G401 (cell line): ENCODE results near the gene HOXC5. TPM values are rescaled to one million over a fixed set of nuclear protein-coding genes. Genes with fewer than 3 reads are reported as not detected.
"Not testable (repeated sequence)": the region's sequence is repeated elsewhere in the genome, so short reads cannot be mapped to it uniquely, and the experiment has no call there.

Experiments used
- DNase-seq: peaks from one replicate; pipeline ENCODE4 v3.0.0-alpha.2; 2015; ENCODE audit warnings: low spot score
- in situ Hi-C: cut with HindIII; loops from 2 replicates; pipeline ENCODE4 v1.10.0; 2016; ENCODE audit warnings: low sequenced_read_pairs, mixed read lengths
- total RNA-seq: library from RNA; depleted of rRNA; stranded (reverse); fragments of >200 nt; shearing (Covaris generic); gene quantifications from 2 replicates; pipeline ENCODE4 v1.2.3, GENCODE V29; 2014; rRNA removed

HOXC5 gene
- total RNA-seq, 1 experiment from 2014 or later: not detected

DNA sequence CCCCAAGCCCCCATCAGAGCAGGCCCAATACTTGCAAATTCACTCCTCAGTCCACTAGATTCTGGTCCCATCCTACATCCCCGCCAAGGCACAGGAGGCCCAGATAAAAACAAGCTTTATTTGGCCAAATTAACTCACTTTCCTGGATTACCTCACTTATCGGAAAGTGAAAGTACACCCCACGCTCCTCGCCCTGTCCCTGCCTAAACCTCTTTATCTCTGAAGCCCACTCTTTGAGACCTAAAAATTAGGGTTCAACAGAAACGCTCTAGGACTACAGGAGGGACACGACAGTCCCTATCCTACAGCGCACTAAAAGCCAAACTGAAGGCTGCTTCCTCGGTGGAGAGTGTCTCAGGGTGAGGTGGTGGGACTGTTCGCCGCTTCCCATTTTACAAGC, 45.0 kb downstream of the HOXC5 start:
- in situ Hi-C loops: not testable (repeated sequence)

DNA sequence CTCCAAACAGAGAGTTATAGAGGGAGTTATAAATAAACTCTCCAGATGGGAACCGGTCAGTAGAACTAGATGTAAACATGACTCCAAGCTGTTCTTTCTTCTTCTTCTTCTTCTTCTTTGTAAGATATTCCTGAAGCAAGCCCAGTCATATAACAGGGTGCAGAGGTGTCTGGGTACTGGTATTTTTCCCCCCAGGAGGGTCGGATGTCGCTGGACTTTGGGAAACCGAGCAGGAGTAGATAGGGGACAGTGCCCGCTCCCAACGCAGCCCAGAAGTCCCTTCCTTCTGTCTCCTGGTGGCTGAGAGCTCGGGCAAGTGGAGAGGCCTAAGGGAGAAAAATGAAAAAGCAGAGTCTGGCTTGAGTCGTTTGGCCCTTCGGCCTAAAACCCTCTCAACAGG, 46.3 kb downstream of the HOXC5 start:
- in situ Hi-C loops: not testable (repeated sequence)

More for the DNA sequence above, 45.0 kb downstream of the HOXC5 start:
- not testable (repeated sequence) for DNase-seq

DNA sequence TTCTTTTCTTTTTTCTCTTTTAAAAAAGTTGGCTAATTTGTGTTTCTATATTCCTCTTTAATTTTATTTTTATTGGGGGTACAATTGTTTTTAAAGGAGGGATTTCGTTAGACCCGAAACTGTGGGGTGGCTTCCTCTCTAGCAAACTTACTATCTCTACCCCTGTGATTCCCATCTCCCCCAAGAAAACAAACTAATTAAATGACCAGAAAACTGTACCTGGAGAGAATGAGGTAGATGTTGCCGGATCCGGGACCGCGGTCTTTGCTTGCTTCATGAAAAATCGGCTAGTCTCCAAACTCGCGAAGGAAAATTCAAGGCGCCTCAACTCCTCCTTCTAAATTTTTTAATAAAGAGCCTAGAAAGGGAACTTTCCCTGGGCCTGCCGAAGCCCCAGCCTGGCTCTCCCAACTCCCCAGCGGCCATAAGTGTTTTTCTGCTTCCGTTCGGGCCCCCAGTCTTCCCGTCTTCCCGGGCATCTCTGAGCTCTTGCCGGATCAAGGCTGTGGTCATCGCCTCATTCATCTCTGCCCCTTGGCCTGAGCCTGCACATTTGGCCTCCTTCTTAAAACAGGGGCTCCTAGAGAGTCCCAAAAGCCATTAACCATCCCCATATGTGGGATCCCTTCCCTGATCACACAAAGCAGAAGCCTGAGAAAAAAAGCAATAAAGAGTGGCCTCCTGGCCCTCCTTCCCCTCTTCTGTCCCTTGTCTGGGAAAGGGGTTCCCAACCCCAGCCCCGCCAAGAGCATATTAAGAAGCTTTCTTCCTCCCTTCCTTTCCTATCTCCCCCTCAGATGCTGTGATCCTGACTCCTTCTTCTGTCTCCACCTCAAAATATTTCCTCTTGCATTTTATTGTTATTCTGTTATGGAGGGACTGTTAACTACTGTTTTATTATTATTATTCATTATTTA, 47.4 kb downstream of the HOXC5 start:
- DNase-seq, in situ Hi-C loops: not testable (repeated sequence)

More for the DNA sequence above, 46.3 kb downstream of the HOXC5 start:
- not testable (repeated sequence) for DNase-seq

DNA sequence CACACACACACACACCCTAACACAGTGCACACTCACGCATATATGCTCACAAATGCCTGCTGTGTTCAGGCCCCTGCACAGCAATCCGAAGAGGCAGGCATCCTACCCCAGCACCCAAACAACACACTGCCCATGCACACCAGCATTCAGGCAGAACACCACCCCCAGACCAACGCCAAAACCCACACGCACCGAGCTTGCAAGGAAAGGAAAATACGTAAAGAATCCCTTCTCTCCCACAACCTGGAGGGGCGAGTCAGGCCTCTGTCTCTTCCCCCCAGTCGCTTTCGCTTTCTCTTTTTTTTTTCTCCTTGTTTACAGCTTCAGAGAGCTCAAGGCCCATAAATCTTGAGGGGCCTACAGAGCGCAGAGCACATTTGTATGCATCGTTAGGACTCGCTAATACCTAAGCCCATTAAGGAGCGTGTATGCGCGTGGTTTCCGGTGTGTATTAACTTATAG, 48.2 kb downstream of the HOXC5 start:
- DNase-seq, in situ Hi-C loops: not testable (repeated sequence)

DNA sequence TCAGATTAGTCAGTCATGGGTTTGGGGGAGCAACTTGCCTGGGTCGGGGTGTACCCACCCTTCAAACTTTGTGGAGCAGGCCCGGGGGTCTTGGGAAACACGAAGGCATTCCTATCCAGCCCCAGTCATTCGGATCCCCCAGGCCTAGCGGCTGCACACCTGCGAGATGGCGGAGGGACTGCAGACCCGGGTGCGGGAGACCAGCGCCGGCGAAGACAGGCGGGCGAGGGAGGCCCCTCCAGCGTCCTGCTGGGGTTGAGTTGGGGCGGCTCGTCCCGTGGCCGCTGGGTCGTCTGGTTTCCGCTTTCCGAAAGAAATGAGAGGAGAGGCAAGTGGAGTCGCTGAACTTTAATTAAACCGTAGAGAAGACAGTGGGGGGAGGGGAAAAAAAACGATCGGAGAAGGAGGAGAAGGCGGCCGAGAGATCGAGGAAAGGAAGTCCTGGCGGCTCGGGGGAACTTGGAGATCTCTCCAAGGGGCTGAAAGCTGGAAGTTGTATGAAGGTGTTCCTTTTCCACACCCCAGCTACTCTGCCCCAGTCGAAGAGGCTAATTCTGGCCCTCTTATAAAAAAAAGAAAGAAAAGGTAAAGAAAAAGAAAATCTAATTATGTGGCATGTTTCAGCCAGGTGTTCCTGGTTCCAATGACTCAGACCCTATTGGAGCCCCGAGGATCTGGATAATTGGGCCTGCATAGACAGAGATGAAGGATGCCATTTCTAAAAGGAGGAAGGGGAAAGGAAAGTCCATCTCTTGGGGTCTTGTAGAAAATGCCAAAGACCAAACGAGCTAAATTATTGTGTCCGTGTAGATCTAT, 48.9 kb downstream of the HOXC5 start:
- DNase-seq, in situ Hi-C loops: not testable (repeated sequence)

DNA sequence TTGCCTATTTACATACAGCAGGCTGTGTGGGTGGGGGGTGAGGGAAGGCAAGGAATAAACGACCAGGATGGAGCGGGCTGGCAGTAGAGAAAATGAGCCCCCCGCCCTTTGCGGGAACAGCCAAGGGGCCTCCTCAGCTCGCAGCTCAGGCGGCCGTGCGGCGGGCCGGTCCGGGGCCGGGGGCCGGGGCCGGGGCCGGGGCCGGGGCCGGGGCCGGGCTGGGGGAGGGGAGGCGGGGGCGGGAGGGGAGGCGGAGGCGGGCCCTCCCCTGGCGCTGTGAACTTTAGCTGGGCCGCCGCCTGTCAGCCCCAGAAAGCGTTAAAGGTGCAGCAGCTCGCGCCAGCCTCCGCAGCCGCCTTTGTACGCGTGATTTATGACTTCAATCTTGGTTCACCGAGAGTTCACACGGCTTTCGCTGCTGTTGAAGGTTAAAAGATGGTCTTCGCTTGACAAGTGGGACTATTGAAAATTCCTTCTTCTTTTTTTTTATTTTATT, 49.6 kb downstream of the HOXC5 start:
- in situ Hi-C loops: no loop called here
- no peak for DNase-seq

Other genes starting within 250 kb of the HOXC5 start
- 8.2 and 13.2 TPM in 2 replicates for gene HOXC13, start 94.2 kb upstream of the HOXC5 start, total RNA-seq
- not detected in 2 replicates for gene HOXC12, start 78.1 kb upstream of the HOXC5 start, total RNA-seq
- 2.1 and 2.3 TPM in 2 replicates for gene HOXC11, start 59.9 kb upstream of the HOXC5 start, total RNA-seq
- 4.1 and 15.0 TPM in 2 replicates for gene HOTAIR, start 58.1 kb upstream of the HOXC5 start, total RNA-seq
- 16.7 and 48.6 TPM in 2 replicates for gene HOXC10, start 47.9 kb upstream of the HOXC5 start, total RNA-seq
- 17.3 and 18.7 TPM in 2 replicates for gene HOXC9, start 32.9 kb upstream of the HOXC5 start, total RNA-seq
- gene HOXC8, start 24.1 kb upstream of the HOXC5 start, total RNA-seq: 0.07 and 0.18 TPM in 2 replicates
- 3.7 and 4.1 TPM in 2 replicates for gene HOXC6, start 4.6 kb upstream of the HOXC5 start, total RNA-seq
- 2.5 and 3.9 TPM in 2 replicates for gene HOXC4, start 20.8 kb downstream of the HOXC5 start, total RNA-seq
- 52.2 and 64.7 TPM in 2 replicates for gene SMUG1, start 155.9 kb downstream of the HOXC5 start, total RNA-seq
- gene CBX5, start 247.1 kb downstream of the HOXC5 start, total RNA-seq: 59.0 and 67.6 TPM in 2 replicates
- gene HNRNPA1, start 247.7 kb downstream of the HOXC5 start, total RNA-seq: 312 and 417 TPM in 2 replicates